ENCODE measurements around the gene ZNFX1. TPM values are rescaled to one million over a fixed set of nuclear protein-coding genes. Genes with fewer than 3 reads are reported as not detected.
A peak's percentile ranks its signal among the peaks of the same experiment; 100 is the strongest.

The ZNFX1 gene
- total and polyA plus RNA-seq, 9 of the 15 experiments (the other 6 are each of a cell fraction or from before 2014, with no cell fraction given) = 3.8 to 13.8 (median 10.3) TPM

- Histone ChIP-seq H3K36me3 (ENCODE audit: control insufficient read depth, insufficient read depth, low read length) (peaks cover 76% of the 10 kb centered on the region), H3K4me1 (replicated peaks in 1 of 2; ENCODE audit: control insufficient read depth in 2 of 2, insufficient read depth in 2 of 2, low read length in 2 of 2) (peaks cover 16 to 36% of the 10 kb centered on the region in 2 experiments), H4K20me1 (replicated peaks; ENCODE audit: control insufficient read depth, insufficient read depth, low read length) (peaks cover 60% of the 10 kb centered on the region), H3K27ac (ENCODE audit: extremely low read depth, low read depth, low read length) (peak overlapping the region; percentile 95), H3K4me2 (ENCODE audit: insufficient read depth, low read length) (peak overlapping the region; percentile 99), H3K27me3 (ENCODE audit: control insufficient read depth in 2 of 2, insufficient read depth in 2 of 2, low read length in 2 of 2) (no peaks in the 10 kb centered on the region), H3K79me2 (ENCODE audit: control insufficient read depth, insufficient read depth, low read length) (peaks cover 98% of the 10 kb centered on the region), H2AFZ (ENCODE audit: low read depth, low read length) (no peak overlapping the region), H3K4me3 (peak overlapping the region; percentile 93), H3K9me1 (ENCODE audit: control insufficient read depth, insufficient read depth, low read length) (peaks cover 12% of the 10 kb centered on the region), H3K9me3 (replicated peaks; ENCODE audit: control insufficient read depth, insufficient read depth, low read depth, low read length) (peaks cover 12% of the 10 kb centered on the region), H3K9ac (ENCODE audit: insufficient read depth in 1 of 2, low read depth in 2 of 2, low read length in 2 of 2) (peak overlapping the region; percentile 91 to 99)
- intact Hi-C loops (cut with micrococcal nuclease) (no loop called here), in situ Hi-C loops (cut with MboI) (no loop called here)
- ChIA-PET CTCF (ENCODE audit: low intra/inter-chr PET ratio) (no interaction called here), POLR2A (interaction anchor here (0.6 to 6.0 kb wide), 15 partner anchors 7 to 97 kb away, joined by 3 to 68 read pairs (median 4); no protein-coding TSS in a partner anchor)
- under 1% methylated on average over 6 of the region's 6 CpGs for WGBS (ENCODE audit: insufficient coverage, low coverage, missing lambda C conversion rate)
- no peak for DNase-seq (ENCODE audit: extremely low read depth in 1 of 4, low spot score in 3 of 4)
- FAIRE-seq = no peak
- no TSS peak for BruUV-seq (replicated peaks)
- ATAC-seq = no peak
- TF ChIP-seq POLR2AphosphoS2 (IDR thresholded peaks at IDR 0.05; ENCODE audit: low read length) (peak; percentile 8; the same call in 1 of the 2 replicates), DPF2 (IDR thresholded peaks at IDR 0.05) (no peak), ELF1 (tag; IDR thresholded peaks at IDR 0.05) (peak; percentile 26; the same call in 1 of the 2 replicates), E2F8 (IDR thresholded peaks at IDR 0.05; ENCODE audit: low read depth, partially characterized antibody) (no peak), HNRNPUL1 (IDR thresholded peaks at IDR 0.05; ENCODE audit: low read length) (peak; percentile 20; the same call in 1 of the 2 replicates), FOXO4 (CRISPR knock-in tag; IDR thresholded peaks at IDR 0.05) (no peak), TGIF2 (CRISPR knock-in tag; IDR thresholded peaks at IDR 0.05) (peak; percentile 11; the same call in 1 of the 2 replicates), AFF4 (CRISPR knock-in tag; IDR thresholded peaks at IDR 0.05) (peak; percentile 52; the same call in 1 of the 2 replicates), TOE1 (IDR thresholded peaks at IDR 0.05; ENCODE audit: borderline replicate concordance) (0 out of 2 replicates have a peak, but pooled peaks have one; percentile 21), TOE1 (CRISPR knock-in tag; IDR thresholded peaks at IDR 0.05; ENCODE audit: borderline replicate concordance, low read depth) (no peak), ZNF639 (CRISPR knock-in tag; conservative IDR thresholded peaks at IDR 0.05 in 1 of 2, IDR thresholded peaks at IDR 0.05 in 1 of 2) (peak in 1 of 2 experiments; percentile 52; a peak in 1 of 4 replicates)
Observed at GRCh38 chr20:49280463-49281058, 2.7 kb upstream of the ZNFX1 start.
